CD4-positive, alpha-beta T cell treated with Interferon gamma for 1 hour (primary cell): ENCODE measurements around the gene KIDINS220.

Experiments
- DNase-seq: peaks from one replicate; pipeline ENCODE4 v3.0.0-alpha.2; 2020

KIDINS220 gene

DNA sequence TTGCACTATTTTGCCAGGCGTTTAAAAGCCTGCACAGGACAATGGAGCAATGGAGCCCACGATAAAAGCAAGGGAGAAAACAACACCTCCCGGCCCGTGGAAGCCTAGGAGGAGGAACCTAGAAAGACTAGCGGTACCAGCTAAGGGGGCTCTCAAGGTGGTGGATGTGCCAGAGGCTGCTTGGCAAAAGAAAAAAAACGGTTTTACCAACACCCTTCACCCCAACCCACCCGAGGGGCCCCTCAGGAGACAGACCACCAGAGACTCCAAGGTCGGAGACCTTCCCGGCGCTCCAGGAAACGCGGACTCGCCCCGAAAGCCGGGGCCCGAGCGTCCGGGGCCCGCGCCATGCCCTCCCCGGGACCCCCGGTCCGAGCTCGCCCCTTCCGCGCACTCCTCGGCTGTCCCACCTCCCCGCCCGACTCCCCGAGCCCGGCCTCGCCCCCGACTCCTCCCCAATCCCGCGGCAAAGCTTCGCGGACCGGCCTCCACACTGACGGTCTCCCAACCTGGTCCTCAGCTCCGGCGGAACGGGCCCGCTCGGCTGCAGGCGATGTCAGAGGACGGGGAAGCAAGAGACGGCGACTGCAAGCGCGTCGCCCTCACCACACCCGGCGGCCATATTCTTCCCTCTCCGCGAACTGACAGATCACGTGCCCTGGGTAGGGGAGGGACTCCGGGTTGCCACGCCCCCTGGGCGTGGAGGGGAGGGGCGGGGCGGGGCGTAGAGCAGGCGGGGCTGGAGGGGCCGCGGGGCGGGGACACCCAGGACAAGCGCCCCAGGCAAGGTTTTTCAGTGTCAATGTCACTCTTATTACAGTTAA lies at the start of gene KIDINS220:
KIDINS220 (minus strand) TSS at position 643 of the 824 bp plus-strand sequence. CDS start 10,520 bp downstream, outside the sequence.
- DNase-seq: peak; percentile 85

DNA sequence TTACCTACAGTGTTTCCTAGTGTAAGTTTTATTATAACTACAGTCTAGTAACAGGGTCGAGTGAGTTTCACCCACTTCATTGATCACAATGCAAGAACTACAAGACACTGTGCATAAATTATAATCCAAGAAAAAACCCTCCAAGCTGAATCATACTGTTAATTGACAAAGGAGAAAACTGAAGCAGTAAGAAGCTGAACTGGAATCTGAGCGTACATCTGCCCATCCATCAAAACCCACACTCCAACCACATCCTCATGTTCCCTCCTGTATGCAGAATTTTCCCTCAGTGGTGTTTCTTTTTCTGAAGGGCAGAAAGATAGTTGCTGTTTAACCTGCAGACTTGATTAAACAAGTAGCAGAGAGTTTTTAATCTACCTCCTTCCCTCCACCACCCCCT lies 49.5 kb upstream of the KIDINS220 start:
- DNase-seq: no peak

DNA sequence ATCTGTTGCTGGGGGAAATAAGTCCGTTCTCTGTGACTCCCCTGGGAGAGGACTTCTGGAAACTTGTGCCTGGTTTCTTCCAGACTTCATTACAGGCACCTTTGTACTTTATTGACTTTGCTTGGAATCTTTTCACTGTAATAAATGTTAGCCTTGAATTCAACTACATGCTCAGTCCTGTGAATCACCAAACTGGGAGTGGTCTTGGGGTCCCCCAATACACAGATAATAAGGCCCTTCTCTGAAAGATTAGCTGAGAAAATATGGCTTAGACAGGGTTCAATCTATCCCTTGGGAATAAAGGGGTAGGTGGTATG lies 48.7 kb upstream of the KIDINS220 start:
- no peak for DNase-seq

DNA sequence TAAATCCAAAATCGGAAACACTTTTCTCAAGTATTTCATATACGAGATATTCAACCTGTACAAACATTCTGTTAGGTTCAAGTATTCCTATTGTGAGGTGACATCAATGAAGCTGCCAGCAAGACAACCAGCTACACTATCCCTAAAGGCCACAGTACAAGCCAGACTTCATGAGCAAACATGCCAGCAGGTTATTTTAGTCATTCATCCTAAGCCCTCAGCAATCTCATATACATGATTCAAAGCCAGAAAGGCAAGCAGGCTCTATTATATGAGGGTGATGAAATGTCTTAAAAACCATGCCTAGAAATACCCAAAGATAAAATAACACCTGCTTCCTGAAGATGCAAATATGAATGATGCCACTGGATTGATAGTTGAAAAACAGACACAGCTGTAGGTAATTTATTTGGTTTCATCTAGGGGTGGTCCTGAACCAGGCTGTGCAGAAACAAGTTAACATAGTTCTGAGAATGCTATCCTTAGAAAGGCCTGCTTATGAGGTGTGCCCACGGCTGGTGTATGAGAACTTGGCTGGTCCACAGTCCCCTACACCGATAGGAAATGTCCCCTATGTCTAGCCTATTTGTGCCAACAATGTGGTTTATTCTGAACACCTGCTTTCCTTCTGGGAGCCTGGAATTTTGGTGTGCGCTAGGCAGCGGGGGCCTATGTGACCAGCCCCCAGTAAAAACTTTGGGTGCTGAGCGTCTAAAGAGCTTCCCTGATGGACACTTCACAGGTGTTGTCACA lies 48.2 kb upstream of the KIDINS220 start:
- DNase-seq: no peak

DNA sequence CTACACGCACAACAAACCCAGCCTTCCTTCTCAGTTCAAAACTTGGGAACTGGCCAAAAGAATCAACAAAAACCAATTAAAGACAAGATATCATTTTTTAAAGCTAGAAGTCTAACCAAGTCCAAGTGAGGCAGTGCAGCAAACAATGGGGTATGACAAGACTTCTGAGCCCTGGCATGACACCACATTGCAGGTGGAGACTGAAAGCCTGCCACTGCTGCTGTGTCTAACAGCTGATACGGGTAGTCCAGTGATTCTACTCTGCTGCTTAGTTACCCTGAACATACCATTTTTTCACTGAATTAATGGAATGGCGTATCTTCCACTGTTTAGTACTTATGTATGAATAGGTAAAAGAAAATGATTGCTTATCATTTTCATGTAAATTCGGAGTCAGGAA lies 47.4 kb upstream of the KIDINS220 start:
- no peak for DNase-seq

DNA sequence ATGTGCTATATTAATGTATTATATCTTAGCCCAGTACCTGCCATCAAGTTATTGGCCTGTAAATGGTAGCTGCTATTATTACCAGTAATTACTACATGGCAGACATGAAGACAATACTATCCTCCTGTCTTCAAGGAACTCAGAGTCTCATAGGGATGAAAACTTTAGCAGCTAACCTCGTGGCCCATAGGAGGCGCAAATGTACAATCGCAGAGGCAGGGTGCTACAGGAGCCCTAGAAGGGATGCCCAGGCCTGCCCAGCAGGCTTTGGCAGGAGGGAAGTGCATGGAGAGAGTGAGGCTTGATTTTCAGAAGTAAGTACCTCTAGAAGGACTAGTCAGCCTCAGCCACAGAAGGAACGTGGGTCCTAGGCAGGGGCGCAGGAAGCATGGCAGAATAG lies 44.7 kb upstream of the KIDINS220 start:
- no peak for DNase-seq

DNA sequence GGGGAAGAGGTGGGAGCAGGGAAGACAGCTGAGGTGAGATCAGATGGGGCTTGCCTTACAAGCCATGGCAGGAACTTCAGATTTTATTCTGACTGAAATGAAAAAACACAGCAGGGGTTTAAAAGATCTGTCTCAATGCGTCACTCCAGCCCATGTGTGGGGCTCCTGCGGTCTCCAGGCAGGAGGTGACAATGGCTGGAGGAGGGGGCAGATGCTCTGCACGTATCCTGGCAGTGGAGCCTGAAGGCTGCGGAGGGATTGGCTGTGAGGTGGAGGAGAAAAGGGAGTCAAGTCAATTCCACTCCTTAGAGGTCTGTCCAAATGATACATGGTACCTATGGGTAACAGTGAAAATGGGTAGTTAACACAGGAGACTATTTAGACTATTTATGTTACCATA lies 40.5 kb upstream of the KIDINS220 start:
- DNase-seq: no peak

DNA sequence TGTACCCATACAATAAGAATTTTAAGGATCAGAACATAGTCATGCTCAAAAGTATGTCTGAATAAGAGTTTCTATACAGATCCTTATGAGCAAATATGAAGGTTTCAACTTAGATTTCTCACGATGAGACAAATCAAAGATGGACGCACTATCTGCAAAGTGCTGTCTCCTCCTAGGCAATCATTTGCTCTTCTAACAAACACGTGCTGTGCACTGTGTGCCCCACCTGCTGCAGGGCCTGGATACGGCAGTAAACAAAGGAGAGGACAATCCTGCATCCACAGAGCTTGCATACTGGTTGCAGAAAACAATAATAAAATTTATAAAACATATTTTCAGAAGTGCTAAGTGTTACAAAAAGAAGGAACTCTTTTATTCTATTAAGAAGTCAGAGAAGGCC lies 39.9 kb upstream of the KIDINS220 start:
- no peak for DNase-seq

DNA sequence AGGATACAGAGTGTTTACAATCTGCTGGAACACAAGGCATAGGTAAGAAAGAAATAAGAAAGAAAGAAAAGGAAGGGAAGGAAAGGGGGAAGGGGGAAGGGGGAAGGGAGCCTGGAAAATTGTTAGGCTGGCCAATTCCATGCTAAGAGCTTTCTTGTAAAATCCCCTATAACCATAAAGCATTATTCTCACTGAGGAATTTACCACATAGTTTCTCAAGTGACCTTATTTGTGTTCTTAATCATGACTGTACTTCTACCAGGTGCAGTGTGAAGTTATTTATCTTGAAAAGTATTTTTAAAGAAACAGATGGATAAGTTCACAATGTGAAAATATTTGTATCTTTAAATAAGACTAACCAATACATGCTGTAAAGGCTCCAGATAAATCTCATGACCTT lies 39.2 kb upstream of the KIDINS220 start:
- no peak for DNase-seq

DNA sequence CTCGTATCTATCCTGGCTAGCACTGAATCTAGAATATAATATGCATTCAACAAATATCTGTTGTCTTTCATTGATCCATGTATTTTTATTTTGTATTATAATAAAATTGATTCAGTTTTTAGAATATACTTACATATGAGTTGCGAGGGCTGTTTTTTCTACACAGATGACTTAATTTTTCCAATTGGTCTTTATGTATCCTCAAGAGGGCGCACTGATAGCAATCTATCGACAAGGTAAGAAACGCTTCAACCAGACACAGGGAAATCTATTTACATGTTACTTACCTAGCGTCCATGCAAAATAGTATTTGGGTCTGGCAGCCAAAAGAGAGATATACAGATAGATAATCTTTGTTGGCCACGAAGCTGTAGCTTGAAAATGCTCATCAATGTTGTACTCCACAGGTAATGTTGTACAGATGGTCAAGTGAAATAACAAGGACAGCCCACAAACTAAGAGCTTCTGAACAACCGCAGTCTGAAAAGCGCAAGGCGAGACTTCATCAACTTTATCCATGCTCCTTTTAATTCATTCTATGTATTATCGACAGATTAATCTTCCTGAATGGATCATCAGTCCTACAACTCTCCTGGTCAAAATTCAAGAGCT lies 35.5 kb upstream of the KIDINS220 start:
- DNase-seq: no peak

DNA sequence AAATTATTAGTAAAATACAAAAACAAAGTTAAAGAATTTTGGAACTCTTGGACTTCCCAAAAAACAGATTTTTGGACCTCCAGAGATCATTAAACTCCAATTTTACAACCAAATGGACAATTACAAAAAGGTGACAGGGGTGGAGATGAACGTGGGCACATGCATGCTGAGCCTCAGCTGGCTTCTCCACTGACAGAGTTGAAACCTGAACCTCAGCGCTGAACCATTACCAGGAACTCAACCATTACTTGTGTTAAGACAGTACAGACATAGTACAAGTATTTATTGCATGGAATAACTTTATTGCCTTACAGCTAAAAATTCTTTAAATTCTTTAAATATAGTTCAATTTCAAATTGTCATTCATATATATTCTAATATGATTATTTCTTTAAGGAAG lies 33.0 kb upstream of the KIDINS220 start:
- no peak for DNase-seq

DNA sequence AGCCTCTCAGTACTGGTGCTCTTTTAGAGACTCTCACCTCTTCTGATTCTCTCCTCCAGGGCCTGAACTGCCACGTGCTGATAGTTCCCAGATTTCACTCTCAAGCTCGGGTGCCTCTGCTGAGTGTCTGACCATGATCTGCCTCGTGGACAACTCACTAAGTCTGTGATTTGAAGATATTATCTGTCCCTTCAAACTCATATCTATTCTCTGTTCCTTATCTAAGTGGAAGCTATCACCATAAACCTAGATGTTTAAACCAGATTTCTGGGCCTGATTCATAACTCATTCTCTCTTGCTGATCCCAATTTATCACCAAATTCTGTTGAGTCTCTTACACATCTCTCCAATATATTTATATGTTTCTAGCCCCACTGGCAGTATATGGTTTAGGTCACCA lies 29.9 kb upstream of the KIDINS220 start:
- DNase-seq: no peak

DNA sequence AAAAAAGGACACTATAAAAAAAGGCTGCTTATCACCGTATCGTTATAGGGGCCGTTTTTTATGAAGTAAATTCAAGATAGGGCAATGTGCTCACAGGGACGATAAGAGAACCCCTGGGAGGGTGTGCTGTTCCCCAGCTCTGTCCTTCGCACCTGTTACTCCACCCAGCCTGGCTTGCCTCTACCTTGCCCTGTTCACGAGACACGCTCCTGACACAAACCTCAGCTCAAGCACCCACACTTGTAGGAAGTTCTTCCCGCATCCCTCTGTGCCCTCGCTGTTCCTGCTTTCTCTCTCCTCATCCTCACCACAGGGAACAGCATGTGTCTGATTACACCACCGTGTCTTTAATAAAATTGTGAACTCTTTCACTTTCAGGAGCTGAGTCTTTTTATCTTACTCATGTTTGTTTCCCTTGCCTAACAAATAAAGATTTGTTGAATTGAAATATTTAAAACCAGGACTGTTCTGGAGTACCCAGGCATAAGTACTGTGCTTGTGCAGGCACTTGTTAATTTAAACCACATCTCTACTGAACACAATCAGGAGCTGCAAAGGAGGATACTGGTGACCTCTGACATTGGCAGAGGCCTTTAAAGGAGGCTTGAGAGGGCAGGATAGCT lies 26.0 kb upstream of the KIDINS220 start:
- no peak for DNase-seq

DNA sequence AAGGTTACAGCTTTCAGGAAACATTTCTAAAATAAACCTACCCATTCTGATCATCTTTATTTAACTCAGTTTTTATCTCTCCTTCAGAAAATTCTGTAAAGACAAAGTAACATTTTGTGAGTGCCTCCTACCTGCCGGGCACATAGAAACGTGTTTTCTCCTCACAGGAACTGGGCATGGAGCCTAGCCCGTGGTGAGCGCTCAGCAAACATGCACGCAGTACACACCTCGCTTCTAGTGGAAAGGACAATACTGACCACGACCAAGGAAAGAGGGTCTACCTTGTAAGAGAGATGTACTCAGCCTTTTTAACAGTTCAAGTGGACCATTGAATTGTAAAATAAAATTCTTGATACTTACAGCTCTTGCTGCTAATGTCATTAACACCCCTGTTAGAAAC lies 24.8 kb upstream of the KIDINS220 start:
- DNase-seq: no peak

DNA sequence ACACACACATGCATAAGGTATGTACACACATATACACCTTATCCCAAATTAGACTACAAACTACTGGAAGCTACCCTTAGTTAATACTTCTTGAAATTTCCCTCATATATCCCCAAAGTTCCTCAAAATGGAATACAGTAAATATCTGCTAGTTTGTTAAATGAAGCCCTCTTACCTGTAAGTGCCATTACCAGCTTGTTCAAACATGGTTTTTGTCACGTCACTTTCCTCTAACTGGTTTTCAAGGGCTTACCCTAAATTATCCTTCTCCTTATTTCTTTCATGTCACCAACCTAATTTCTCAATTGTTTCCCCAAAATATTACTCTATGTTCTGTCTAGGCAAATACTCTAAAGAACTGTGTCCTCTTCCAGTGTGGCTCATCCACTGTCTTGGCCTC lies 24.4 kb upstream of the KIDINS220 start:
- DNase-seq: no peak

DNA sequence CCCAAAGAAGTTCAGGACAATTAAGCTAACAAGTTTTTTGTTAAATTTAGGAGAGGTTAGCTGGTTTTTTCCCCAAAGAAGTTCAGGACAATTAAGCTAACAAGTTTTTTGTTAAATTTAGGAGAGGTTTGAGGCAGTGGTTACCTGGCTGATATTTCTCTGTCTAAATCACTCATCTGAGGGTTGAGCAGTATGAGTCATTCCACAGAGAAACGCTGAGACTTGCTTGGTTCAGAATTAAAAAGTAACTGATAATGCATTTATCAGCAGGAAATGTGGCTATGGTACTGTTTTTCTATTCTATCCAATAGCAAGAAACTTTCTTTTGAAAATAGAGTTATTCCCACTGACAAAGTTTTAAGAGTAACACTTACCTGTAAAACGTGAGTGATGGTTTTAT lies 22.8 kb upstream of the KIDINS220 start:
- no peak for DNase-seq

DNA sequence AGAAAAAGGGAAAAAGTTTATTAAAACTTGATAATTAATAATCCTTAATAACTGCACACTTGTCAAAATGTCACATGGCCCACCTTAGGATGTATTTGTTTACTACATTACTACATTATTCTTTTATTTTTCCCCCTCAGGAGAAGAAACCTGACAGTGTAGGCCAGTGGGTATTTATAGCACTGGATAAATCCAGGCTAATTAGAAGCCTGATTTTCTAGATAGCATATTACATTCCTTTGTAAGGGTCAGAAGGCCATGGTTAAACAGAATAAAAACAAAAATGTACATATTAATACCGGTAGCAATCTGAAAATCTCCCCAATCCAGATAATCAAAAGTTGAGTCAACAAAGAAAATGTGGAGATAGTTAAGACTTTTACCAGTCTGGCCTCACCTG lies 21.5 kb upstream of the KIDINS220 start:
- DNase-seq: no peak

DNA sequence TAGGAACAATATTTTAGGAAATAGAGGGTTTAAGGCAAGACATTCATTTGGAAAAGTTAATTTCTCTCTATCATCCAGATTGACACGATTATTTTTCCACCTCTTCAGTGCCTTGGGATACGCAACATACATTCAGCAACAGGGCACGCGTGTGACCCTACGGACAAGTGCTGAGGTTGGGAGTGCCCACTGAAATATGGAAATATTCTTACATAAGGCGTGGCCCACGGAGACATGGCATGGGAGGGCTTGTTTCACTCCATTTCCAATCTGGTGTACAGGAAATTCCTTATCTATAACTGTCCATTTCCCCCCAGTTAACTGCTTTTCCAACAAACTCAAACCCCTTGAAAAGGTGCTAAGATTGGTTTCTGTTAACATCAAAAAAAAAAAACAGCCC lies 20.9 kb upstream of the KIDINS220 start:
- no peak for DNase-seq

DNA sequence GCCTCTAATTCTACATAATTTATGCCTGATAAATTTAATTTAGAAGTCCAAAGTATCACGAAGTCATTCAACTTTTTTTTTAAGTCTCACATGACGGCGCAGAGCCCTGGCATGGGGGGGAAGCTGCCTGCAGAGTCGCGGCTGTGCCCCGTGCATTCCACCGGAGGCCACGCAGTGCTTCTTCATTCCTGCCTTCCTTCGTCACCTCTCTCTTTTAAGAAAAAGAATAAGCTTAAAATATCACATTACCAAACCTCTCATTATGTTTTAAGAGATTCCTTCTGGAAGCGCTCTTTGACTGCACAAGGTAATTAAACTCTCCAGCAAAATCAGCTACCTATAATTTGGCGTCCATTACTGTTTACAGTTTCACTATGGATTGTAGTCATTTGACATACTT lies 20.3 kb upstream of the KIDINS220 start:
- DNase-seq: no peak

DNA sequence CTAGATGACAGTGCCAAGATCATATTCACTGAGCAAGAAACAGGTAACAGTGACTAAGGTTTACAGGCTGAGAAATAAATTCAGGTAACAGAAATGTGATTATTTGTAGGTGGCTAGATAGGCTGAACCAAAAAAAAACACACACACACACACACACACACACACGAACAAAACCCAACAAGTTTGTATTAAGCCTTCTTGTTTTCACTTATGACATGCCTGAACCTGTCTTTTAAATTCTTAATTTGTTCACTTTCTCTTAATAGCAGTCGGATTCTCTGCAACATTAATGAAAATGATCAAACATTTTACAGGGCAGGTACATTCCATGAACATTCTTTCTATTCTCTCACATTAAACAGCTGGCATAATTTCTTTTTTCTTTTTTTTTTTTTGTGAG lies 18.8 kb upstream of the KIDINS220 start:
- DNase-seq: no peak

DNA sequence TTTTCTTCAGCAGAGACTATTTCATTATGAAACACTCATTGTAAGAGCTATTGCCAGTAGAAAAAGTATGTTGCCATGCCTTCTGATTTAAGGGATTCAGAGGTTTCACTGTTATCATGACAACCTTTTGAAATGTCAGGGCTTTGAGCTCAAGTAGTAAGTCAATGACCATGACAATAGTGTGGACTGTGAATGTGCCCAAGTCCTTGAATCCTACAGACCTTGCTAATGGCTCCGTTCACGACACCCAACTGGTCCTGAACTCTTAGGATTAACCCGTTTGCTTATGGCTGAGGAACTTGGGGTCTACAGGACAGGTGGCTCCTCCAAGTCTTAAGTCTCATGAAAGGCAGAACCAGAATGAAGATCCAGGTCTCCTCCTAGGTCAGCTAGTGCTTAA lies 17.6 kb upstream of the KIDINS220 start:
- DNase-seq: no peak

DNA sequence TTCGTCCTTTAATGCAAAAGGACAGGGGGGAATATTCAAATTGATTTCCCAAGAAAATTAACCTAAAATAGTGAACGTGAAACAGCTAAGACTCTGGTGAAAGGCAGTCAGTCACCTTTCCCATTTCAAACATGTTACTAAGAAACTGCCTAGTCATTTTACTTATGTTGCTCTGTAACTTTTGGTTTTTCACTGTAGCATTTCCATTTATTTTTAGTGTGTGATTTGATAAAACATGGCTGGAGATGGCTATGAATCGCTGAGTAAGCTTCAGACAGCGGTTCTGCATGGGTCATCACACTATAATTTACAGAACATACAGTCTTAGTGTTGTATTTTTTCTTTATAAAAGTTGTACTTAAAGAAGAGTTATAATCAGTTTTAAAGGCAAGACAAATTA lies 16.0 kb upstream of the KIDINS220 start:
- no peak for DNase-seq

DNA sequence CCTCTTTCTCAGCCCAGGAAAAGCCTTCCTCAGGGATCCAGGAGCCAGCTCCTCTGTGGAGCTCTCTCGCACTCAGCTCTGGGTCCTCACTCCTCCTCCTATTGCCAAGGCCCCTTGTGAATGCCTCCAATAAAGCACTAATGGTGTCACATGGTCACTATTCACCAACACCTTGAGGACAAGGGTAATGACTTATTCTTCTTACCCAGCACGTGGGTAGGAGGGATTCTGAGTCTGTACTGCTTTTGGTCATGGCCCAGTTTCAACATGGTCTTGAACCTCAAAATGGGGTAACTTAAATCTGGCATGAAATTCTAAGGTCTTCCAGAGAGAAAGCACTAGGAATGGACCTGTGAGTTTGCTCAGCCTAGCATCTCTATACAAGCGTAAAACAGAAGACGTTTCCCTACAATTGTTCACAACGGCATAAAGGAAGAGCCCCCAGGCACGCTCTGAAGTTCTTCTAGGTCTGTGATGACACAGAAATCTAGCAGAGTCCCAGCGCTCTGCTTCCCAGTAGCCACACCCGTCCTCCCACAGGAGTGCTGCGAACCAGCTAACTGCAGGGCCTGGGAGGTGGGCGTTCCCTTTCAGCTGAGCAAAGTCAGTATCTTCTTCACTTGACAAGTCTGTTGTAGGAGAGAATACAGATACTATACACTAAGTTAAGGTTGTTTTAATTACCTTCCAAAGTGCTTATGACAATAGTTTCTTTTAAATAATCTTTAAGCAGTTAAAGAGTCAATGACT lies 14.6 kb upstream of the KIDINS220 start:
- no peak for DNase-seq
